Uterus (tissue), 4 donors: Measurements from ENCODE around the gene ANKRD55. TPM values are rescaled to one million over a fixed set of nuclear protein-coding genes. Genes with fewer than 3 reads are reported as not detected.
"Not testable (repeated sequence)": the region's sequence is repeated elsewhere in the genome, so short reads cannot be mapped to it uniquely, and the experiment has no call there.

Source experiments
- DNase-seq, 2 donors: peaks; one replicate each; pipeline ENCODE4 v3.0.0-alpha.2; 2019 to 2020
- H3K27ac ChIP-seq, 2 donors: fragments of 200-600 bp; sonication (generic); 1 replicate in 1 of 2; 2 replicates in 1 of 2; pipeline ENCODE4 v1.5.1; 2016 to 2018
- H3K27me3 ChIP-seq, 2 donors: fragments of 200-600 bp; sonication (generic); one replicate each; pipeline ENCODE4 v1.5.1; 2018 to 2019; ENCODE audit warnings: control low read depth in 1 of 2
- H3K36me3 ChIP-seq, 2 donors: fragments of 200-600 bp; sonication (generic); one replicate each; pipeline ENCODE4 v1.5.1; 2019; ENCODE audit warnings: control low read depth in 1 of 2
- H3K4me1 ChIP-seq, 2 donors: fragments of 200-600 bp; sonication (generic); one replicate each; pipeline ENCODE4 v1.5.1; 2018 to 2019; ENCODE audit warnings: control low read depth in 1 of 2
- H3K4me3 ChIP-seq, 2 donors: fragments of 200-600 bp; sonication (generic); 1 replicate in 1 of 2; 2 replicates in 1 of 2; pipeline ENCODE4 v1.5.1; 2018 to 2019; ENCODE audit warnings: mild to moderate bottlenecking in 1 of 2
- H3K9me3 ChIP-seq, 2 donors: fragments of 200-600 bp; sonication (generic); one replicate each; pipeline ENCODE4 v1.5.1; 2019; ENCODE audit warnings: control low read depth in 1 of 2
- POLR2A ChIP-seq, 2 donors: fragments of 450-650 bp; IDR thresholded peaks; one replicate each; pipeline ENCODE4 v1.6.1; 2016; ENCODE audit warnings: antibody characterized with exemption in 2 of 2, mild to moderate bottlenecking in 1 of 2, moderate library complexity in 1 of 2
- intact Hi-C: fragments of 100-400 bp; cut with DNase I; formaldehyde crosslinking; loops from one replicate; pipeline ENCODE4 v1.15.1; 2023; ENCODE audit warnings: low total_unique reads
- total RNA-seq, 4 donors: library from RNA; depleted of rRNA in 3 of 4; stranded (reverse); fragments of >200 nt in 3 of 4; gene quantifications; one replicate each; pipeline versions ENCODE4 v1.1.0 to v1.2.4, GENCODE V29; 2014 to 2023
- TF ChIP-seq, protein P1 (sequence below), 4 experiments: fragments of 200-600 bp in 2 of 4; fragments of 450-650 bp in 2 of 4; sonication (generic) in 2 of 4; IDR thresholded peaks; one replicate each; pipeline ENCODE4 v1.5.1; 2016 to 2019; ENCODE audit warnings: antibody characterized with exemption in 4 of 4, mild to moderate bottlenecking in 2 of 4, moderate library complexity in 1 of 4
- donor health status: DM: yes; HTN: yes; CAD: no.

ANKRD55 gene
- total RNA-seq, 4 donors from 2014 or later: 0.55 TPM; not detected in 3

DNA sequence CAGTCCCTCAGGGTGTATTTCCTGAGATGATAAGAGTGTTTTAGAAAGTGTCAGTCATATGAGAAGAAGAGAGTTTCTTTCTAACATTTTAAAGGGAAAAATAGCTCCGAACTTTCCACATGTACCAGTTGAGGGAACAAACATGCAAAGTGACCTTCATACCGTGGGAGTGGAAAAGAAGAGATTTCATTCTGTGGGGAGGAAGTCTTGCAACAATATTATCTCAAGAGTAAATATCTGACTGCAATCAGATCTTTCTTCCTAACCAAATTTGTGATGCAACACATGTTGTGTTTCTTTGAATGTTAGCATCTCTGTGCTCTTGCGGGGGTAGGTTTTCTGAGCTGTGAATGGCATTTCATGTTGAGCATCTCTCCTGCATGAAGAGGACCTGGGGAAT is 30.6 kb downstream of the ANKRD55 start:
- Histone ChIP-seq H3K27me3 (no peaks in the 10 kb centered on the region), H3K4me3 (no peak overlapping the region), H3K36me3 (no peaks in the 10 kb centered on the region), H3K27ac (no peak overlapping the region), H3K4me1 (no peaks in the 10 kb centered on the region), H3K9me3 (no peaks in the 10 kb centered on the region)
- no peak for TF ChIP-seq POLR2A (IDR thresholded peaks at IDR 0.05)
- TF ChIP-seq, protein P1, sequence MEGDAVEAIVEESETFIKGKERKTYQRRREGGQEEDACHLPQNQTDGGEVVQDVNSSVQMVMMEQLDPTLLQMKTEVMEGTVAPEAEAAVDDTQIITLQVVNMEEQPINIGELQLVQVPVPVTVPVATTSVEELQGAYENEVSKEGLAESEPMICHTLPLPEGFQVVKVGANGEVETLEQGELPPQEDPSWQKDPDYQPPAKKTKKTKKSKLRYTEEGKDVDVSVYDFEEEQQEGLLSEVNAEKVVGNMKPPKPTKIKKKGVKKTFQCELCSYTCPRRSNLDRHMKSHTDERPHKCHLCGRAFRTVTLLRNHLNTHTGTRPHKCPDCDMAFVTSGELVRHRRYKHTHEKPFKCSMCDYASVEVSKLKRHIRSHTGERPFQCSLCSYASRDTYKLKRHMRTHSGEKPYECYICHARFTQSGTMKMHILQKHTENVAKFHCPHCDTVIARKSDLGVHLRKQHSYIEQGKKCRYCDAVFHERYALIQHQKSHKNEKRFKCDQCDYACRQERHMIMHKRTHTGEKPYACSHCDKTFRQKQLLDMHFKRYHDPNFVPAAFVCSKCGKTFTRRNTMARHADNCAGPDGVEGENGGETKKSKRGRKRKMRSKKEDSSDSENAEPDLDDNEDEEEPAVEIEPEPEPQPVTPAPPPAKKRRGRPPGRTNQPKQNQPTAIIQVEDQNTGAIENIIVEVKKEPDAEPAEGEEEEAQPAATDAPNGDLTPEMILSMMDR (IDR thresholded peaks at IDR 0.05): no peak
- DNase-seq: no peak
- intact Hi-C loops: no loop called here

DNA sequence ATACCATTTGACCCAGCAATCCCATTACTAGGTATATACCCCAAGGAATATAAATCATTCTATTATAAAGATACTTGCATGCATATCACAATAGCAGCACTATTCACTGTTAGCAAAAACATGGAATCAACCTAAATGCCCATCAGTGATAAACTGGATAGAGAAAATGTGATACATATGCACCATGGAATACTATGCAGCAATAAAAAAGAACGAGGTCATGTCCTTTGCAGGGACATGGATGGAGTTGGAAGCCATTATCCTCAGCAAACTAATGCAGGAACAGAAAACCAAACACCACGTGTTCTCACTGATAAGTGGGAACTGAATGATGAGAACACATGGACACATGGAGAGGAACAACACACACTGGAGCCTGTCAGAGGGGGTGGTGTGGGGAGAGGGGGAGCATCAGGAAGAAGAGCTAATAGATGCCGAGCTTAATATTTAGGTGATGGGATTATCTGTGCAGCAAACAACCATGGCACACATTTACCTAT is 31.3 kb downstream of the ANKRD55 start:
- H3K36me3 ChIP-seq, H3K4me1 ChIP-seq, DNase-seq, H3K9me3 ChIP-seq, intact Hi-C loops, H3K4me3 ChIP-seq, H3K27ac ChIP-seq, H3K27me3 ChIP-seq: not testable (repeated sequence)

- intact Hi-C loops: no loop called here
- H3K27me3 ChIP-seq: no peaks in the 10 kb centered on the region
- no peaks in the 10 kb centered on the region for H3K36me3 ChIP-seq
- H3K9me3 ChIP-seq: no peaks in the 10 kb centered on the region
- no peak for TF ChIP-seq POLR2A (IDR thresholded peaks at IDR 0.05)
- TF ChIP-seq, protein P1 (IDR thresholded peaks at IDR 0.05): peak; percentile 37 to 75 (median 64)
- H3K27ac ChIP-seq: no peak overlapping the region
- DNase-seq: peak; percentile 24 to 42
- no peaks in the 10 kb centered on the region for H3K4me1 ChIP-seq
- no peak overlapping the region for H3K4me3 ChIP-seq
Measured at GRCh38 chr5:56200971-56201666, 32.0 kb downstream of the ANKRD55 start.

GRCh38 chr5:56195016-56195415 is 38.1 kb downstream of the ANKRD55 start:
- Histone ChIP-seq H3K27me3 (no peaks in the 10 kb centered on the region), H3K9me3 (no peaks in the 10 kb centered on the region), H3K27ac (no peak overlapping the region), H3K36me3 (no peaks in the 10 kb centered on the region), H3K4me1 (no peaks in the 10 kb centered on the region), H3K4me3 (no peak overlapping the region)
- intact Hi-C loops: no loop called here
- DNase-seq: no peak
- TF ChIP-seq, protein P1 (IDR thresholded peaks at IDR 0.05): no peak
- TF ChIP-seq POLR2A (IDR thresholded peaks at IDR 0.05): no peak

- TF ChIP-seq, protein P1 (IDR thresholded peaks at IDR 0.05): no peak
- no peak for TF ChIP-seq POLR2A (IDR thresholded peaks at IDR 0.05)
- H3K9me3 ChIP-seq: no peaks in the 10 kb centered on the region
- no peak for DNase-seq
- H3K27ac ChIP-seq: no peak overlapping the region
- H3K4me1 ChIP-seq: no peaks in the 10 kb centered on the region
- no peaks in the 10 kb centered on the region for H3K27me3 ChIP-seq
- H3K36me3 ChIP-seq: no peaks in the 10 kb centered on the region
- intact Hi-C loops: no loop called here
- no peak overlapping the region for H3K4me3 ChIP-seq
Measured at GRCh38 chr5:56192246-56192645, 40.9 kb downstream of the ANKRD55 start.
